PC-3 (cell line): Measurements from ENCODE around the gene ACOXL. TPM values are rescaled to one million over a fixed set of nuclear protein-coding genes. Genes with fewer than 3 reads are reported as not detected.

ENCODE experiments used
- ATAC-seq: fragments of 200-7000 bp; cut with Tn5 transposase; 2 replicates; pipeline ENCODE4 v1.9.1; 2020; ENCODE audit warnings: mild to moderate bottlenecking, moderate library complexity
- BruUV-seq: library from RNA; stranded (reverse); fragments of 400-500 nt; replicated peaks from 2 replicates; lab custom pipeline; 2021; lab: Mats Ljungman, UMichigan
- CTCF ChIA-PET: fragments of 300-600 bp; sonication (Branson Sonifier 250); formaldehyde crosslinking; loops from one replicate; lab custom pipeline; 2022; ENCODE audit warnings: antibody characterized with exemption; lab: Charles Lee
- POLR2A ChIA-PET: fragments of 300-600 bp; sonication (Branson Sonifier 250); formaldehyde crosslinking; loops from one replicate; lab custom pipeline; 2022; ENCODE audit warnings: antibody characterized with exemption; ENCODE audit not compliant: unreplicated experiment; lab: Charles Lee
- DNase-seq: peaks from one replicate; pipeline ENCODE4 v3.0.0-alpha.2; 2015
- H2AFZ ChIP-seq: fragments of 300-600 bp; sonication (generic); 2 replicates; pipeline ENCODE4 v1.6.0; 2016; ENCODE audit warnings: antibody characterized with exemption, low read length
- H3F3A ChIP-seq: fragments of 300-600 bp; sonication (generic); one replicate; pipeline ENCODE4 v1.6.0; 2017; ENCODE audit warnings: antibody characterized with exemption, low read length, control low read depth, mild to moderate bottlenecking; ENCODE audit not compliant: unreplicated experiment
- H3K27ac ChIP-seq: fragments of 300-600 bp; sonication (generic); 2 replicates; pipeline ENCODE4 v1.5.1; 2016; ENCODE audit warnings: mild to moderate bottlenecking, low read length
- H3K27me3 ChIP-seq: fragments of 300-600 bp; sonication (generic); 2 replicates; pipeline ENCODE4 v1.6.1; 2016; ENCODE audit warnings: low read length, mixed read lengths
- H3K36me3 ChIP-seq: fragments of 300-600 bp; sonication (generic); 2 replicates; pipeline ENCODE4 v1.6.1; 2016; ENCODE audit warnings: low read depth, mixed run types, low read length, mixed read lengths
- H3K4me1 ChIP-seq: fragments of 300-600 bp; sonication (generic); 2 replicates; pipeline ENCODE4 v1.5.1; 2016; ENCODE audit warnings: low read length; ENCODE audit not compliant: insufficient read depth
- H3K4me2 ChIP-seq: fragments of 300-600 bp; sonication (generic); 2 replicates; pipeline ENCODE4 v1.6.0; 2016; ENCODE audit warnings: low read length
- H3K4me3 ChIP-seq: fragments of 300-600 bp; sonication (generic); 2 replicates; pipeline ENCODE4 v1.5.1; 2016; ENCODE audit warnings: mild to moderate bottlenecking, low read length, mixed read lengths
- H3K79me2 ChIP-seq: fragments of 300-600 bp; sonication (generic); 2 replicates; pipeline ENCODE4 v1.6.1; 2017; ENCODE audit warnings: low read length, mixed read lengths
- H3K9ac ChIP-seq: fragments of 300-600 bp; sonication (generic); 2 replicates; pipeline ENCODE4 v1.6.0; 2016; ENCODE audit warnings: mild to moderate bottlenecking, low read length
- H3K9me2 ChIP-seq: fragments of 300-600 bp; sonication (generic); replicated peaks from 2 replicates; pipeline ENCODE4 v1.6.1; 2016; ENCODE audit warnings: mixed run types, low read length, mixed read lengths
- H3K9me3 ChIP-seq: fragments of 300-600 bp; sonication (generic); 2 replicates; pipeline ENCODE4 v1.6.1; 2016; ENCODE audit warnings: low read length, mixed read lengths
- H4K20me1 ChIP-seq: fragments of 300-600 bp; sonication (generic); 2 replicates; pipeline ENCODE4 v1.6.1; 2016; ENCODE audit warnings: low read length, mixed read lengths
- EZH2 ChIP-seq: fragments of 300-600 bp; sonication (generic); IDR thresholded peaks from one replicate; pipeline ENCODE4 v1.6.1; 2017; ENCODE audit warnings: antibody characterized with exemption, mild to moderate bottlenecking, low read length; ENCODE audit not compliant: unreplicated experiment
- EZH2phosphoT487 ChIP-seq: fragments of 300-600 bp; sonication (generic); IDR thresholded peaks from 2 replicates; pipeline ENCODE4 v1.6.1; 2018; ENCODE audit warnings: mild to moderate bottlenecking, antibody characterized with exemption, low read length, borderline replicate concordance
- intact Hi-C: fragments of 100-400 bp; cut with micrococcal nuclease; formaldehyde crosslinking; loops from 2 replicates; pipeline ENCODE4 v1.9.0; 2023
- total RNA-seq: library from RNA; depleted of rRNA; stranded (reverse); fragments of >200 nt; gene quantifications from 2 replicates; pipeline ENCODE4 v1.2.3, GENCODE V29; 2014
- TF ChIP-seq, protein P1 (sequence below): fragments of 300-600 bp; sonication (generic); conservative IDR thresholded peaks from 2 replicates; pipeline ENCODE4 v1.5.1; 2017; ENCODE audit warnings: antibody characterized with exemption, low read depth, mild to moderate bottlenecking, low read length

The ACOXL gene
- total RNA-seq, 1 experiment from 2014 or later: 16.3 TPM

DNA sequence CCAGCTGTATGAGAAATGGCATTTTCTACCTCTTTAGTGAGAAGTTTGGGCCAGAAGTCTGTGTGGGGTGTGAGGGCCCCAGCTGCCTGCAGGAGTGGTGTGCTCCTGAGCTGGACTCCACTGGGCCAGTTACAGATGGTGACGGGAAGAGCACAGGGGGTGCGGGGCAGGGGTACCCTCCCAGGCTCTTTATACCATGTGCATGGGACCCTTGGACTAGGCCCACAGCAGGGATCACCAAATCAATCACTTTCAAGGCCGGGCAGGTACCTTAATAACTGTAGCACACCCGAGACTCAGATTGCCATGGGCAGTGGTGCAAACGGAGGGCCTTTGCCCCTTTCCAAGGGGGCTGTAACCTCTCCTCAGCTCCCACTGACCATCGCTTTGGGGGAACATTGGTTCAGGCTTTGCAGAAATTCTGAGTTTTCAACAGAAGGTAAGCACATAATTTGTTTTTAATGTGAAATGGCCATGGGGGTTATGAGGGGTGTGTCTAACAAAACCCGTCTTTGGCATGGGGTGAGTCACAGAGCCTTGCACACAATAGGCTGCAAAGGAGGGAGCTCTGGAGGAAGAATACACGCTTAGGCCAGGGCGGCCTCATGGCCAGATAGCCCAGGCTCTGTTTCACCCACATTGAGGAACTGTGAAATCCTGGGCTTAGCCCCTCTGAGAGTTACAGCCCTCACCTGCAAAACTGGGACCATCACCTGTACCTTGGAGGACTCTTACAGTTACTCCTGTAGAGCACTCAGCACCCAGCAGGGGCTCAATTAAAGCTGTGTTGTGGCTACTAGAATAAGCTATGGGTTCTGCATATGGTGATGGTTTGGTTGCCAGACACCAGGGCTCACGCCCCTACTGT, 247.3 kb downstream of the ACOXL start:
- no peaks in the 10 kb centered on the region for H3K79me2 ChIP-seq
- POLR2A ChIA-PET: no interaction called here
- H3K9ac ChIP-seq: no peak overlapping the region
- H3K36me3 ChIP-seq: no peaks in the 10 kb centered on the region
- no peak overlapping the region for H3K27ac ChIP-seq
- peak; percentile 48; the same call in 1 of the 2 replicates for ATAC-seq
- H4K20me1 ChIP-seq: no peaks in the 10 kb centered on the region
- no peaks in the 10 kb centered on the region for H3K9me2 ChIP-seq
- H3F3A ChIP-seq: no peaks in the 10 kb centered on the region
- H3K4me2 ChIP-seq: no peak overlapping the region
- no peaks in the 10 kb centered on the region for H3K27me3 ChIP-seq
- TF ChIP-seq EZH2phosphoT487: no peak
- TF ChIP-seq, protein P1, sequence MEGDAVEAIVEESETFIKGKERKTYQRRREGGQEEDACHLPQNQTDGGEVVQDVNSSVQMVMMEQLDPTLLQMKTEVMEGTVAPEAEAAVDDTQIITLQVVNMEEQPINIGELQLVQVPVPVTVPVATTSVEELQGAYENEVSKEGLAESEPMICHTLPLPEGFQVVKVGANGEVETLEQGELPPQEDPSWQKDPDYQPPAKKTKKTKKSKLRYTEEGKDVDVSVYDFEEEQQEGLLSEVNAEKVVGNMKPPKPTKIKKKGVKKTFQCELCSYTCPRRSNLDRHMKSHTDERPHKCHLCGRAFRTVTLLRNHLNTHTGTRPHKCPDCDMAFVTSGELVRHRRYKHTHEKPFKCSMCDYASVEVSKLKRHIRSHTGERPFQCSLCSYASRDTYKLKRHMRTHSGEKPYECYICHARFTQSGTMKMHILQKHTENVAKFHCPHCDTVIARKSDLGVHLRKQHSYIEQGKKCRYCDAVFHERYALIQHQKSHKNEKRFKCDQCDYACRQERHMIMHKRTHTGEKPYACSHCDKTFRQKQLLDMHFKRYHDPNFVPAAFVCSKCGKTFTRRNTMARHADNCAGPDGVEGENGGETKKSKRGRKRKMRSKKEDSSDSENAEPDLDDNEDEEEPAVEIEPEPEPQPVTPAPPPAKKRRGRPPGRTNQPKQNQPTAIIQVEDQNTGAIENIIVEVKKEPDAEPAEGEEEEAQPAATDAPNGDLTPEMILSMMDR: no peak
- no peak for TF ChIP-seq EZH2
- no peaks in the 10 kb centered on the region for H3K9me3 ChIP-seq
- intact Hi-C loops: no loop called here
- no peaks in the 10 kb centered on the region for H3K4me1 ChIP-seq
- DNase-seq: peak; percentile 38
- CTCF ChIA-PET: no interaction called here
- no peak overlapping the region for H2AFZ ChIP-seq
- no peak overlapping the region for H3K4me3 ChIP-seq
- no TSS peak for BruUV-seq

DNA sequence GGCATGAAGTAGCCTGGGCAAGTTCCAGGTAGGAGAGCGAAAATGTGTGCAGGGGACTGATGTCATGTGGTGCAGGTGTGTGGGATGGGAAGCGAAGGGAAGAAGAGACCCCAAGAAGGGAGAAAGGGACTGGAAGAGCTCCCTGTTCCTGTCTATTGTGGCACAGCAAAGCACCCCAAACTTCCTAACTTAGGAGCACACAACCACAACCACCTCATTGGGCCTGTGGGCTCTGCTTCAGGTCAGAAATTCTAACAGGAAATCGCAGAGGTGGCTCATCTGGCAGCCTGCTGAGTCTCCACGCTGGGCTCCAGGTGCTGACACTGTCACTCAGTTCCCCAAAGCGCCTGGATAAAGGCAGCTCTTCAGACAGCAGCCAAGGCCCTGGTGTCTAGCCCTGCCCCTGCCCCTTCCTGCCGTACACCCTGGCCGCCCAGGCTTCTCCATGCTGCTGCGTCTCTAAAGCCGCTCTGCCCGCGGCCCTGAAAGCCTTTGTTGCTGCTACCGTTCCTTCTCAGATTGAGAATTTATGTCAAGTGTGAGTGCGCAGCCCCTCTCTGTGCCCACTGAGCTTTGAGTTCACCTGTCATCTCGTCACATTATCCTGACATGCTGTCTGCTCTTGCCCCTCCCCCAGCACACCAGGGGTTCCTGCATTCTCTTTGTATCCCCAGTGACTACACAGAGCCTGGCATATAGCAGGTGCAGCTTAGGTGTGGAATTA, 248.1 kb downstream of the ACOXL start:
- no peaks in the 10 kb centered on the region for H3K9me3 ChIP-seq
- ChIA-PET POLR2A (no interaction called here), CTCF (no interaction called here)
- H3K79me2 ChIP-seq: no peaks in the 10 kb centered on the region
- no peak for ATAC-seq
- H4K20me1 ChIP-seq: no peaks in the 10 kb centered on the region
- no peak overlapping the region for H3K27ac ChIP-seq
- no peak overlapping the region for H3K9ac ChIP-seq
- H3F3A ChIP-seq: no peaks in the 10 kb centered on the region
- H3K4me1 ChIP-seq: no peaks in the 10 kb centered on the region
- BruUV-seq: no TSS peak
- no peak overlapping the region for H3K4me3 ChIP-seq
- H3K36me3 ChIP-seq: no peaks in the 10 kb centered on the region
- TF ChIP-seq, protein P1: no peak
- no peak for TF ChIP-seq EZH2phosphoT487
- TF ChIP-seq EZH2: no peak
- no peaks in the 10 kb centered on the region for H3K27me3 ChIP-seq
- no peak overlapping the region for H3K4me2 ChIP-seq
- no peak overlapping the region for H2AFZ ChIP-seq
- no peak for DNase-seq
- H3K9me2 ChIP-seq: no peaks in the 10 kb centered on the region
- intact Hi-C loops: no loop called here
